Astrocyte (in vitro differentiated cells and primary cell): Measurements from ENCODE around the gene SLC38A3. TPM values are rescaled to one million over a fixed set of nuclear protein-coding genes. Genes with fewer than 3 reads are reported as not detected.

Experiments used
- DNase-seq: peaks from one replicate; pipeline ENCODE4 v3.0.0-alpha.2; 2010; ENCODE audit warnings: low read depth
- FAIRE-seq: peaks from 2 replicates; lab custom pipeline; 2011; peaks lifted over from hg19 to GRCh38; lab: Jason Lieb, UNC
- H2AFZ ChIP-seq: 2 replicates; pipeline ENCODE4 v1.6.0; 2012; ENCODE audit warnings: low read depth, low read length, inconsistent platforms
- H3K27ac ChIP-seq: 2 replicates; pipeline ENCODE4 v1.5.1; 2011; ENCODE audit warnings: low read depth, low read length, inconsistent platforms
- H3K27me3 ChIP-seq: 2 replicates; pipeline ENCODE4 v1.6.0; 2011; ENCODE audit warnings: low read length, inconsistent platforms; ENCODE audit not compliant: insufficient read depth
- H3K36me3 ChIP-seq: 2 replicates; pipeline ENCODE4 v1.5.1; 2011; ENCODE audit warnings: low read length, inconsistent platforms; ENCODE audit not compliant: insufficient read depth
- H3K4me1 ChIP-seq: 2 replicates; pipeline ENCODE4 v1.5.1; 2011; ENCODE audit warnings: low read length, inconsistent platforms; ENCODE audit not compliant: insufficient read depth
- H3K4me2 ChIP-seq: 2 replicates; pipeline ENCODE4 v1.6.0; 2012; ENCODE audit warnings: low read length, inconsistent platforms
- H3K4me3 ChIP-seq: 2 replicates; pipeline ENCODE4 v1.5.1; 2011; ENCODE audit warnings: low read depth, mild to moderate bottlenecking, low read length, inconsistent platforms; ENCODE audit not compliant: insufficient read depth
- H3K79me2 ChIP-seq: 2 replicates; pipeline ENCODE4 v1.6.0; 2012; ENCODE audit warnings: mild to moderate bottlenecking, low read length, inconsistent platforms; ENCODE audit not compliant: insufficient read depth
- H3K9ac ChIP-seq: 2 replicates; pipeline ENCODE4 v1.6.0; 2012; ENCODE audit warnings: mild to moderate bottlenecking, low read length, inconsistent platforms
- H3K9me3 ChIP-seq: 2 replicates; pipeline ENCODE4 v1.5.1; 2012; ENCODE audit warnings: low read depth, mild to moderate bottlenecking, low read length, inconsistent platforms; ENCODE audit not compliant: insufficient read depth
- H4K20me1 ChIP-seq: 2 replicates; pipeline ENCODE4 v1.6.0; 2012; ENCODE audit warnings: low read length, inconsistent platforms; ENCODE audit not compliant: insufficient read depth
- H3K27ac Mint-ChIP-seq: one replicate; pipeline ENCODE4 v1.8.0; 2021; ENCODE audit warnings: mild to moderate bottlenecking, mixed read lengths; ENCODE audit not compliant: unreplicated experiment
- H3K27me3 Mint-ChIP-seq: one replicate; pipeline ENCODE4 v1.8.0; 2021; ENCODE audit warnings: low read depth, mixed read lengths; ENCODE audit not compliant: unreplicated experiment
- H3K36me3 Mint-ChIP-seq: one replicate; pipeline ENCODE4 v1.8.0; 2021; ENCODE audit warnings: low read depth, mixed read lengths; ENCODE audit not compliant: unreplicated experiment
- H3K4me1 Mint-ChIP-seq: one replicate; pipeline ENCODE4 v1.8.0; 2021; ENCODE audit warnings: low read depth, mixed read lengths; ENCODE audit not compliant: unreplicated experiment
- H3K4me3 Mint-ChIP-seq: one replicate; pipeline ENCODE4 v1.8.0; 2021; ENCODE audit warnings: mild to moderate bottlenecking, moderate library complexity, mixed read lengths; ENCODE audit not compliant: unreplicated experiment
- H3K9me3 Mint-ChIP-seq: one replicate; pipeline ENCODE4 v1.8.0; 2021; ENCODE audit warnings: mild to moderate bottlenecking, mixed read lengths; ENCODE audit not compliant: unreplicated experiment
- EZH2 ChIP-seq: IDR thresholded peaks from 2 replicates; pipeline ENCODE4 v1.6.1; 2012; ENCODE audit warnings: mild to moderate bottlenecking, low read length, inconsistent platforms; ENCODE audit not compliant: insufficient read depth
- total RNA-seq: library from RNA; stranded (reverse); gene quantifications from 2 replicates; pipeline ENCODE4 v1.2.1, GENCODE V29; 2021
- TF ChIP-seq, protein P1 (sequence below): IDR thresholded peaks from 2 replicates; pipeline ENCODE4 v1.5.1; 2011; ENCODE audit warnings: low read depth, mild to moderate bottlenecking, inconsistent platforms, low read length, moderate library complexity; ENCODE audit not compliant: insufficient read depth

The SLC38A3 gene
- total RNA-seq, 1 donor from 2014 or later, result 0.68 TPM

GRCh38 chr3:50214824-50215223 is 9.8 kb downstream of the SLC38A3 start:
- Mint-ChIP-seq H3K4me3 (no peak overlapping the region), H3K27me3 (peaks cover 36% of the 10 kb centered on the region), H3K27ac (no peak overlapping the region), H3K36me3 (no peaks in the 10 kb centered on the region), H3K9me3 (no peaks in the 10 kb centered on the region), H3K4me1 (peaks cover 7% of the 10 kb centered on the region)
- Histone ChIP-seq H2AFZ (no peak overlapping the region), H3K9me3 (no peaks in the 10 kb centered on the region), H3K79me2 (no peaks in the 10 kb centered on the region), H3K4me1 (no peaks in the 10 kb centered on the region), H3K27me3 (peaks cover 2% of the 10 kb centered on the region), H3K27ac (no peak overlapping the region), H3K4me3 (no peak overlapping the region), H3K9ac (no peak overlapping the region), H4K20me1 (no peaks in the 10 kb centered on the region), H3K4me2 (no peak overlapping the region), H3K36me3 (no peaks in the 10 kb centered on the region)
- FAIRE-seq (no peak), DNase-seq (no peak)
- TF ChIP-seq, protein P1, sequence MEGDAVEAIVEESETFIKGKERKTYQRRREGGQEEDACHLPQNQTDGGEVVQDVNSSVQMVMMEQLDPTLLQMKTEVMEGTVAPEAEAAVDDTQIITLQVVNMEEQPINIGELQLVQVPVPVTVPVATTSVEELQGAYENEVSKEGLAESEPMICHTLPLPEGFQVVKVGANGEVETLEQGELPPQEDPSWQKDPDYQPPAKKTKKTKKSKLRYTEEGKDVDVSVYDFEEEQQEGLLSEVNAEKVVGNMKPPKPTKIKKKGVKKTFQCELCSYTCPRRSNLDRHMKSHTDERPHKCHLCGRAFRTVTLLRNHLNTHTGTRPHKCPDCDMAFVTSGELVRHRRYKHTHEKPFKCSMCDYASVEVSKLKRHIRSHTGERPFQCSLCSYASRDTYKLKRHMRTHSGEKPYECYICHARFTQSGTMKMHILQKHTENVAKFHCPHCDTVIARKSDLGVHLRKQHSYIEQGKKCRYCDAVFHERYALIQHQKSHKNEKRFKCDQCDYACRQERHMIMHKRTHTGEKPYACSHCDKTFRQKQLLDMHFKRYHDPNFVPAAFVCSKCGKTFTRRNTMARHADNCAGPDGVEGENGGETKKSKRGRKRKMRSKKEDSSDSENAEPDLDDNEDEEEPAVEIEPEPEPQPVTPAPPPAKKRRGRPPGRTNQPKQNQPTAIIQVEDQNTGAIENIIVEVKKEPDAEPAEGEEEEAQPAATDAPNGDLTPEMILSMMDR, result no peak
- no peak for TF ChIP-seq EZH2

DNA sequence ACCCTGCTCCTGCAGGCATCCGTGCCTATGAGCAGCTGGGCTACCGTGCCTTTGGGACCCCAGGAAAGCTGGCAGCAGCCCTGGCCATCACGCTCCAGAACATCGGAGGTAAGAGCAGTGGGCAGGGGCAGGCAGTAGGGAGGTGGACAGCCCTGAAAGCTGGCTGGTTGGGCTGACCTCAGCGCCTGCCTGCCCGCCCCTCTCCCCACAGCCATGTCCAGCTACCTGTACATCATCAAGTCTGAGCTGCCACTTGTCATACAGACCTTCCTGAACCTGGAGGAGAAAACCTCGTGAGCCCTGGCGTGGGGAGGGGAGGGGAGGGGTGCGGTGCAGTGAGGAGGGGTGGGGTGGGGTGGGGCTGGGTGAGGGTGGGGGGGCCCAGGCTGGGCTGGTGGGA is 10.5 kb downstream of the SLC38A3 start:
- Mint-ChIP-seq H3K9me3 (no peaks in the 10 kb centered on the region), H3K36me3 (no peaks in the 10 kb centered on the region), H3K4me1 (peaks cover 10% of the 10 kb centered on the region), H3K27ac (no peak overlapping the region), H3K4me3 (no peak overlapping the region), H3K27me3 (peaks cover 36% of the 10 kb centered on the region)
- no peaks in the 10 kb centered on the region for H3K4me1 ChIP-seq
- no peak overlapping the region for H3K4me2 ChIP-seq
- no peak overlapping the region for H3K4me3 ChIP-seq
- FAIRE-seq (no peak), DNase-seq (no peak)
- peaks cover 2% of the 10 kb centered on the region for H3K27me3 ChIP-seq
- H3K36me3 ChIP-seq, result no peaks in the 10 kb centered on the region
- H3K27ac ChIP-seq, result no peak overlapping the region
- TF ChIP-seq EZH2, result no peak
- TF ChIP-seq, protein P1, result no peak
- no peaks in the 10 kb centered on the region for H4K20me1 ChIP-seq
- no peak overlapping the region for H2AFZ ChIP-seq
- H3K9ac ChIP-seq, result no peak overlapping the region
- H3K79me2 ChIP-seq, result no peaks in the 10 kb centered on the region
- no peaks in the 10 kb centered on the region for H3K9me3 ChIP-seq

DNA sequence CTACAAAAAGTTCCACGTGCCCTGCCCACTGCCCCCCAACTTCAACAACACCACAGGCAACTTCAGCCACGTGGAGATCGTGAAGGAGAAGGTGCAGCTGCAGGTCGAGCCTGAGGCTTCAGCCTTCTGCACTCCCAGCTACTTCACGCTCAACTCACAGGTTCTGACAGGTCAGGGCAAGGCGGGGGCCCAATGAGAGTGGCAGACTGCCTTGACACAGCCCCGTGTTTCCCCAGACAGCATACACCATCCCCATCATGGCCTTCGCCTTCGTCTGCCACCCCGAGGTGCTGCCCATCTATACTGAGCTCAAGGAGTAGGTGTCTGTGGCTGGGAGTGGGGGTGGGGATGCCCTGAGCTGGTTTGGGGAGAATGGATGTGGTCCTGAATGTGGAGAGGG is 12.6 kb downstream of the SLC38A3 start:
- no peaks in the 10 kb centered on the region for H3K4me1 ChIP-seq
- no peak overlapping the region for H2AFZ ChIP-seq
- Mint-ChIP-seq H3K4me1 (peaks cover 6% of the 10 kb centered on the region), H3K36me3 (no peaks in the 10 kb centered on the region), H3K27ac (no peak overlapping the region), H3K4me3 (no peak overlapping the region), H3K9me3 (no peaks in the 10 kb centered on the region), H3K27me3 (peaks cover 36% of the 10 kb centered on the region)
- TF ChIP-seq, protein P1, result no peak
- no peak for TF ChIP-seq EZH2
- H3K9ac ChIP-seq, result no peak overlapping the region
- peaks cover 2% of the 10 kb centered on the region for H3K27me3 ChIP-seq
- H3K36me3 ChIP-seq, result no peaks in the 10 kb centered on the region
- H4K20me1 ChIP-seq, result no peaks in the 10 kb centered on the region
- no peak overlapping the region for H3K27ac ChIP-seq
- DNase-seq, result no peak
- no peaks in the 10 kb centered on the region for H3K79me2 ChIP-seq
- H3K4me3 ChIP-seq, result no peak overlapping the region
- no peaks in the 10 kb centered on the region for H3K9me3 ChIP-seq
- no peak for FAIRE-seq
- no peak overlapping the region for H3K4me2 ChIP-seq
